ENCODE data around the gene RIC3. TPM values are rescaled to one million over a fixed set of nuclear protein-coding genes. Genes with fewer than 3 reads are reported as not detected.

Gene RIC3
- total RNA-seq, 1 donor = not detected

DNA sequence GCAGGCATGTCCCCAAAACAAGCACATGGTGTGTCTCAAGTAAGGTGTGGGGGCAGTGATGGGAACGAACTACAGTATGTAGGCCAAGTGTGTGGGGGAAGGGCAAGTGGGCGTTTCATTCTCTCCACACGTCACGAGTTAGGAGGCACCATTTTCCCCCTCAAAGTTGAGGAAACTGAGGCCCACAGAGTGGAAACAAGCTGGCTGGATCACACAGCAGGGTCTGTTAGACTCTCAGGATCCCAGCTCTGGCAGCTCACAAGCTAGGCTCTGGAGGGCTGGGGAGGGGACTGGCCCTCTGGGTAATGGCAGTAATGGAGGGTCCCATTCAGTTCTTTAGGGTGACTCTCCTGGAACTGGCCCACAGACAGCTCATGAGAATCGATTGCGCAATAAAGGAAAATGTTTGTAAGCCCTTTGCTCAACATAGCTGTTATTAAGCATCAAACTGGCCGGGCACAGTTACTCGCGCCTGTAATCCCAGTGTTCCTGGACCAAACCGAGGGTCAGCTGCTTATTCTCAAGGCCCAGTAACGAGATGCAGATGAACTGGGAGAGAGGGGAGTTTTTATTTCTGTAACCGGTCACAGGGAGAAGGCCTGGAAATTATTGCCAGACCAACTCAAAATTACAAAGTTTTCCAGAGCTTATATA lies 111.9 kb downstream of the RIC3 start:
- H3K4me3 ChIP-seq (ENCODE audit: low read depth, low read length) = no peak overlapping the region
- TF ChIP-seq, protein P1, sequence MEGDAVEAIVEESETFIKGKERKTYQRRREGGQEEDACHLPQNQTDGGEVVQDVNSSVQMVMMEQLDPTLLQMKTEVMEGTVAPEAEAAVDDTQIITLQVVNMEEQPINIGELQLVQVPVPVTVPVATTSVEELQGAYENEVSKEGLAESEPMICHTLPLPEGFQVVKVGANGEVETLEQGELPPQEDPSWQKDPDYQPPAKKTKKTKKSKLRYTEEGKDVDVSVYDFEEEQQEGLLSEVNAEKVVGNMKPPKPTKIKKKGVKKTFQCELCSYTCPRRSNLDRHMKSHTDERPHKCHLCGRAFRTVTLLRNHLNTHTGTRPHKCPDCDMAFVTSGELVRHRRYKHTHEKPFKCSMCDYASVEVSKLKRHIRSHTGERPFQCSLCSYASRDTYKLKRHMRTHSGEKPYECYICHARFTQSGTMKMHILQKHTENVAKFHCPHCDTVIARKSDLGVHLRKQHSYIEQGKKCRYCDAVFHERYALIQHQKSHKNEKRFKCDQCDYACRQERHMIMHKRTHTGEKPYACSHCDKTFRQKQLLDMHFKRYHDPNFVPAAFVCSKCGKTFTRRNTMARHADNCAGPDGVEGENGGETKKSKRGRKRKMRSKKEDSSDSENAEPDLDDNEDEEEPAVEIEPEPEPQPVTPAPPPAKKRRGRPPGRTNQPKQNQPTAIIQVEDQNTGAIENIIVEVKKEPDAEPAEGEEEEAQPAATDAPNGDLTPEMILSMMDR (IDR thresholded peaks at IDR 0.05; ENCODE audit: insufficient read depth, low read length) = no peak
- DNase-seq (ENCODE audit: low read depth) = peak; percentile 95

Other genes with a start within 250 kb of the RIC3 start
- 0.18 TPM in 1 of 2 replicates, not detected in the other for gene OR10A6, start 237.8 kb downstream of the RIC3 start, total RNA-seq (ENCODE audit: low replicate concordance)
- 0.09 TPM in 1 of 2 replicates, not detected in the other for gene OR10A3, start 227.3 kb downstream of the RIC3 start, total RNA-seq (ENCODE audit: low replicate concordance)
- 1.7 and 6.8 TPM in 2 replicates for gene NLRP10, start 203.6 kb downstream of the RIC3 start, total RNA-seq (ENCODE audit: low replicate concordance)
- 196 and 334 TPM in 2 replicates for gene EIF3F, start 181.7 kb downstream of the RIC3 start, total RNA-seq (ENCODE audit: low replicate concordance)
- gene TUB, start 87.8 kb downstream of the RIC3 start, total RNA-seq (ENCODE audit: low replicate concordance) = 18.2 and 19.2 TPM in 2 replicates
- not detected in 2 replicates for gene LMO1, start 94.9 kb upstream of the RIC3 start, total RNA-seq (ENCODE audit: low replicate concordance)

Data from fibroblast of the aortic adventitia (primary cell).